Common myeloid progenitor, CD34-positive (primary cell): ENCODE measurements around the gene TCF12.

Source experiments
- CTCF ChIA-PET: fragments of 350-600 bp; sonication (Branson Sonifier 250); formaldehyde crosslinking; loops from one replicate; lab custom pipeline; 2021; ENCODE audit warnings: antibody characterized with exemption; lab: Charles Lee
- POLR2A ChIA-PET: fragments of 350-600 bp; sonication (Branson Sonifier 250); formaldehyde crosslinking; loops from one replicate; lab custom pipeline; 2021; ENCODE audit warnings: antibody characterized with exemption; lab: Charles Lee
- DNase-seq, 3 donors: peaks; one replicate each; pipeline versions ENCODE4 v3.0.0 to v3.0.0-alpha.2; 2013
- H3K27ac ChIP-seq, 2 experiments: 1 replicate in 1 of 2; 2 replicates in 1 of 2; pipeline ENCODE4 v1.7.0; 2013; ENCODE audit warnings: inconsistent platforms in 2 of 2, low read length in 2 of 2, mild to moderate bottlenecking in 2 of 2, low read depth in 1 of 2, moderate library complexity in 1 of 2; ENCODE audit not compliant: severe bottlenecking in 2 of 2, insufficient read depth in 1 of 2, poor library complexity in 1 of 2
- H3K27me3 ChIP-seq, 5 experiments: replicated peaks in 2 of 5; 1 replicate in 3 of 5; 2 replicates in 2 of 5; pipeline versions ENCODE4 v1.6.1 to v1.7.0; 2013; ENCODE audit warnings: low read length in 4 of 5, mild to moderate bottlenecking in 2 of 5, moderate library complexity in 2 of 5, inconsistent platforms in 1 of 5; ENCODE audit not compliant: insufficient read depth in 5 of 5, control insufficient read depth in 4 of 5
- H3K36me3 ChIP-seq, 4 experiments: 1 replicate in 2 of 4; 2 replicates in 2 of 4; pipeline versions ENCODE4 v1.6.1 to v1.7.0; 2013; ENCODE audit warnings: low read length in 3 of 4, control low read depth in 1 of 4, mild to moderate bottlenecking in 1 of 4; ENCODE audit not compliant: control insufficient read depth in 4 of 4, insufficient read depth in 4 of 4
- H3K4me1 ChIP-seq, 4 experiments: 1 replicate in 3 of 4; 2 replicates in 1 of 4; pipeline versions ENCODE4 v1.6.1 to v1.7.1; 2013; ENCODE audit warnings: low read length in 3 of 4, mild to moderate bottlenecking in 3 of 4, control low read depth in 1 of 4, inconsistent platforms in 1 of 4, moderate library complexity in 1 of 4; ENCODE audit not compliant: control insufficient read depth in 4 of 4, insufficient read depth in 4 of 4; ENCODE audit errors: control extremely low read depth in 1 of 4
- H3K4me3 ChIP-seq, 7 experiments: 1 replicate in 4 of 7; 2 replicates in 3 of 7; pipeline versions ENCODE4 v1.5.1 to v1.7.0; 2013; ENCODE audit warnings: mild to moderate bottlenecking in 7 of 7, low read length in 6 of 7, moderate library complexity in 6 of 7, inconsistent platforms in 2 of 7, low read depth in 2 of 7, control low read depth in 1 of 7; ENCODE audit not compliant: insufficient read depth in 4 of 7, control insufficient read depth in 1 of 7; ENCODE audit errors: extremely low read depth in 1 of 7
- H3K9me3 ChIP-seq, 5 experiments: 1 replicate in 4 of 5; 2 replicates in 1 of 5; pipeline versions ENCODE4 v1.6.1 to v1.7.1; 2013; ENCODE audit warnings: low read length in 4 of 5, mild to moderate bottlenecking in 2 of 5, inconsistent platforms in 1 of 5, low read depth in 1 of 5, moderate library complexity in 1 of 5; ENCODE audit not compliant: control insufficient read depth in 4 of 5, insufficient read depth in 2 of 5; ENCODE audit errors: control extremely low read depth in 1 of 5
- WGBS: methylation state at CpG from one replicate; pipeline ENCODE4 v1.1.5; 2013; ENCODE audit not compliant: insufficient coverage; 5-methylcytosine and 5-hydroxymethylcytosine counted together

TCF12 gene

GRCh38 chr15:57312318-57313133, 394.1 kb downstream of the TCF12 start:
- H3K9me3 ChIP-seq, result no peaks in the 10 kb centered on the region
- 96% methylated on average over 15 of the region's 15 CpGs for WGBS
- no peaks in the 10 kb centered on the region for H3K4me1 ChIP-seq
- H3K4me3 ChIP-seq, result no peak overlapping the region
- ChIA-PET POLR2A (no interaction called here), CTCF (interaction anchor here (1.5 kb wide), 1 partner anchor 33 kb away, joined by 3 read pairs; no protein-coding TSS in a partner anchor)
- peaks cover 0 to 1% (median 0%) of the 10 kb centered on the region in 5 experiments for H3K27me3 ChIP-seq
- H3K27ac ChIP-seq, result no peak overlapping the region
- DNase-seq, result no peak
- no peaks in the 10 kb centered on the region for H3K36me3 ChIP-seq

- H3K9me3 ChIP-seq, result no peaks in the 10 kb centered on the region
- peaks cover 0 to 1% (median 0%) of the 10 kb centered on the region in 5 experiments for H3K27me3 ChIP-seq
- DNase-seq, result no peak
- no peak overlapping the region for H3K27ac ChIP-seq
- ChIA-PET POLR2A (no interaction called here), CTCF (interaction anchor here (1.5 kb wide), 1 partner anchor 33 kb away, joined by 3 read pairs; no protein-coding TSS in a partner anchor)
- no peaks in the 10 kb centered on the region for H3K4me1 ChIP-seq
- H3K4me3 ChIP-seq, result no peak overlapping the region
- H3K36me3 ChIP-seq, result no peaks in the 10 kb centered on the region
- 100% methylated on average over 1 of the region's 7 CpGs for WGBS
Observed at GRCh38 chr15:57313134-57313483, 394.7 kb downstream of the TCF12 start.

GRCh38 chr15:57314221-57314620, 395.8 kb downstream of the TCF12 start:
- no CpG with 5 or more reads among the region's 3 CpGs for WGBS
- CTCF ChIA-PET, result interaction anchor here (1.5 kb wide), 1 partner anchor 32 kb away, joined by 3 read pairs; no protein-coding TSS in a partner anchor
- no peaks in the 10 kb centered on the region for H3K4me1 ChIP-seq
- no peak for DNase-seq
- POLR2A ChIA-PET, result no interaction called here
- no peak overlapping the region for H3K4me3 ChIP-seq
- no peak overlapping the region for H3K27ac ChIP-seq
- H3K27me3 ChIP-seq, result peaks cover 0 to 1% (median 0%) of the 10 kb centered on the region in 5 experiments
- no peaks in the 10 kb centered on the region for H3K36me3 ChIP-seq
- no peaks in the 10 kb centered on the region for H3K9me3 ChIP-seq

GRCh38 chr15:57316451-57316850, 398.0 kb downstream of the TCF12 start:
- WGBS, result 75% methylated on average over 4 of the region's 4 CpGs
- Histone ChIP-seq H3K36me3 (no peaks in the 10 kb centered on the region), H3K9me3 (no peaks in the 10 kb centered on the region), H3K27me3 (no peaks in the 10 kb centered on the region), H3K4me1 (peaks cover 0 to 12% (median 8%) of the 10 kb centered on the region in 4 experiments), H3K27ac (no peak overlapping the region), H3K4me3 (no peak overlapping the region)
- ChIA-PET POLR2A (no interaction called here), CTCF (no interaction called here)
- DNase-seq, result no peak

GRCh38 chr15:57319226-57319918, 400.9 kb downstream of the TCF12 start:
- no peaks in the 10 kb centered on the region for H3K36me3 ChIP-seq
- H3K27me3 ChIP-seq, result no peaks in the 10 kb centered on the region
- no peak overlapping the region for H3K4me3 ChIP-seq
- 98% methylated on average over 20 of the region's 36 CpGs for WGBS
- no peak for DNase-seq
- H3K9me3 ChIP-seq, result no peaks in the 10 kb centered on the region
- ChIA-PET CTCF (no interaction called here), POLR2A (no interaction called here)
- H3K27ac ChIP-seq, result no peak overlapping the region
- H3K4me1 ChIP-seq, result peaks cover 0 to 36% (median 21%) of the 10 kb centered on the region in 4 experiments

- 91% methylated on average over 17 of the region's 23 CpGs for WGBS
- DNase-seq, result peak in 1 of 3 donors; percentile 49
- peaks cover 0 to 36% (median 21%) of the 10 kb centered on the region in 4 experiments for H3K4me1 ChIP-seq
- no peaks in the 10 kb centered on the region for H3K27me3 ChIP-seq
- ChIA-PET CTCF (no interaction called here), POLR2A (no interaction called here)
- H3K9me3 ChIP-seq, result no peaks in the 10 kb centered on the region
- no peaks in the 10 kb centered on the region for H3K36me3 ChIP-seq
- no peak overlapping the region for H3K4me3 ChIP-seq
- H3K27ac ChIP-seq, result peak overlapping the region in 1 of 2 experiments; percentile 29
Observed at GRCh38 chr15:57319919-57320560, 401.6 kb downstream of the TCF12 start.
